ENCODE results near the gene TM7SF3.

TM7SF3 gene

DNA sequence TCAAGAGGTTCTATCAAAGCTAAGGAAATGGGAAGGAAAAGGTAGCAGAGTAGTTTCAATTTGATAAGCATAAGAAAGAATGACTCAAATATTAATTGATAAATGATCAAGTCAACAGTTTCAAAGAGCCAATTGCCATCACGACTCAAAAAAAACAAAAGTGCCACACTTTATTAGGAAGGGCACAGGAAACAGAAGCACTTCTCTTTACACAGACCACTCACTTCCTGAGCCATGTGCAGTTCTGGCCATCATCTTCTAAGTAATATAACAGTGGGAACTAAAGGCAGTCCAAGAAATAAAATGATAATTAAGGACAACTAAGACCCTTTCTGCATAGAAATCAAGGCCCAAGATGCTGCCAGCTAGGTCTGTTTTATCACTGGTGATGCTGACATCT is 13.2 kb downstream of the TM7SF3 start:
- no peak for ATAC-seq
- TF ChIP-seq TCF4 (CRISPR knock-in tag; IDR thresholded peaks at IDR 0.05; ENCODE audit: borderline replicate concordance) (no peak), GLIS3 (CRISPR knock-in tag; IDR thresholded peaks at IDR 0.05) (no peak), PPARA (CRISPR knock-in tag; IDR thresholded peaks at IDR 0.05; ENCODE audit: borderline replicate concordance) (no peak), ZNF8 (CRISPR knock-in tag; IDR thresholded peaks at IDR 0.05) (no peak), ARNTL (CRISPR knock-in tag; IDR thresholded peaks at IDR 0.05; ENCODE audit: borderline replicate concordance, low read depth) (no peak), BACH2 (CRISPR knock-in tag; IDR thresholded peaks at IDR 0.05; ENCODE audit: borderline replicate concordance) (no peak), ZNF70 (CRISPR knock-in tag; IDR thresholded peaks at IDR 0.05) (no peak)

DNA sequence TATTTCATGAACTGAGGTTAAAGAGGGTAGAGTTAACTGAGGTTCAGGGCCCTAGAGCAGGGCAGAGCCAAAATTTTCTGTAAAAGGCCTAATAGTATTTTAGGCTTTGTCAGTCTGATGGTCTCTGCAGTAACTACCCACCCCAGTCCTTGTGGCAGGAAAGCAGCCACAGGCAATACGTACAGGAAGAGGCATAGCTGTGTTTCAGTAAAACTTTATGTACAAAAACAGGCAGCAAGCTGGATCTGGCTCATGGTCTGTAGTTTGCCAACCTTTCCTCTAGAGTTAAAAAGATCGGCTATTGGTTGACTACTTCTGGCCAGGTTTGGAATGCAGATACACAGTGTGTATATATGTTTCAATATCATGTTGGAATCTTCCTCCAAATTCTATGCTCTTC is 17.2 kb downstream of the TM7SF3 start:
- ATAC-seq: no peak
- no peak for TF ChIP-seq TOX (CRISPR knock-in tag; IDR thresholded peaks at IDR 0.05; ENCODE audit: borderline replicate concordance)
- no peak for TF ChIP-seq ZNF565 (CRISPR knock-in tag; conservative IDR thresholded peaks at IDR 0.05; ENCODE audit: low read depth)
- no peak for TF ChIP-seq RARB (CRISPR knock-in tag; IDR thresholded peaks at IDR 0.05)
- no peak for TF ChIP-seq ZFP30 (CRISPR knock-in tag; IDR thresholded peaks at IDR 0.05)
- TF ChIP-seq BACH2 (CRISPR knock-in tag; IDR thresholded peaks at IDR 0.05; ENCODE audit: borderline replicate concordance): no peak
- no peak for TF ChIP-seq ZNF8 (CRISPR knock-in tag; IDR thresholded peaks at IDR 0.05)
- TF ChIP-seq, protein P1, sequence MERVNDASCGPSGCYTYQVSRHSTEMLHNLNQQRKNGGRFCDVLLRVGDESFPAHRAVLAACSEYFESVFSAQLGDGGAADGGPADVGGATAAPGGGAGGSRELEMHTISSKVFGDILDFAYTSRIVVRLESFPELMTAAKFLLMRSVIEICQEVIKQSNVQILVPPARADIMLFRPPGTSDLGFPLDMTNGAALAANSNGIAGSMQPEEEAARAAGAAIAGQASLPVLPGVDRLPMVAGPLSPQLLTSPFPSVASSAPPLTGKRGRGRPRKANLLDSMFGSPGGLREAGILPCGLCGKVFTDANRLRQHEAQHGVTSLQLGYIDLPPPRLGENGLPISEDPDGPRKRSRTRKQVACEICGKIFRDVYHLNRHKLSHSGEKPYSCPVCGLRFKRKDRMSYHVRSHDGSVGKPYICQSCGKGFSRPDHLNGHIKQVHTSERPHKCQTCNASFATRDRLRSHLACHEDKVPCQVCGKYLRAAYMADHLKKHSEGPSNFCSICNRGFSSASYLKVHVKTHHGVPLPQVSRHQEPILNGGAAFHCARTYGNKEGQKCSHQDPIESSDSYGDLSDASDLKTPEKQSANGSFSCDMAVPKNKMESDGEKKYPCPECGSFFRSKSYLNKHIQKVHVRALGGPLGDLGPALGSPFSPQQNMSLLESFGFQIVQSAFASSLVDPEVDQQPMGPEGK (CRISPR knock-in tag; IDR thresholded peaks at IDR 0.05; ENCODE audit: borderline replicate concordance): no peak

DNA sequence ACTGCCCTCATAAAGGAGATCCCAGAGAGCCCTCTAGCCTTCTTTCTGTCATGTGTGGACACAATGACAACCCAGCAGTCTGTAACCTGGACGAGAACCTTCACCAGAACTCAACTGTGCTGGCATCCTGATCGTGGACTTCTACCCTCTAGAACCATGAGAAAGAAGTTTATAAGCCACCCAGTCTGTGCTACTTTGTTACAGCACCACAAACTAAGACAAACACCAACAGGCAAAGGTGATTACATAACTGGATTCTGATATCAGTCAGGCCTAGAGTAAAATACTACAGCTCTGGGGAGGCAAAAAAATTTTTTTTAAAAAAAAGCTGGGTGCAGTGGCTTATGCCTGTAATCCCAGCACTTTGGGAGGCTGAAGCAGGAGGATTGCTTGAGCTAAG is 18.5 kb downstream of the TM7SF3 start:
- ATAC-seq: no peak
- TF ChIP-seq TCF4 (CRISPR knock-in tag; IDR thresholded peaks at IDR 0.05; ENCODE audit: borderline replicate concordance) (no peak), RARB (CRISPR knock-in tag; IDR thresholded peaks at IDR 0.05) (no peak), ARNTL (CRISPR knock-in tag; IDR thresholded peaks at IDR 0.05; ENCODE audit: borderline replicate concordance, low read depth) (no peak), ZNF8 (CRISPR knock-in tag; IDR thresholded peaks at IDR 0.05) (no peak)

DNA sequence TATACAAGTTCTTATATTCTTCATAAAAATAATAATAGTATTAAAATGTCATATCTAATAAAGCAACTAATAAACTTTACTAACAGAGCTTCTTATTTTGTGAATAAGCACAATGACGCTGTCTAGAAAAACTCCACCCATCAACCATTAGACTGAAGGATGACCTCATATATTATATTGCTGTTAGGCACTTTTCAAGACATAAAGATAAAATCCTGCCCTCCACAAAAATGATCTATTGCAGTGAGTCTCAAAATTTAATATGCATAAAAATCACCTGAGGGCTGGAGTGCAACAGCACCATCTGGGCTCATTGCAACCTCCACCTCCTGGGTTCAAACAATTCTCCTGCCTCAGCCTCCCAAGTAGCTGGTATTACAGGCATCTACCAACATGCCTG is 20.1 kb downstream of the TM7SF3 start:
- no peak for TF ChIP-seq ZFP30 (CRISPR knock-in tag; IDR thresholded peaks at IDR 0.05)
- TF ChIP-seq, protein P2, sequence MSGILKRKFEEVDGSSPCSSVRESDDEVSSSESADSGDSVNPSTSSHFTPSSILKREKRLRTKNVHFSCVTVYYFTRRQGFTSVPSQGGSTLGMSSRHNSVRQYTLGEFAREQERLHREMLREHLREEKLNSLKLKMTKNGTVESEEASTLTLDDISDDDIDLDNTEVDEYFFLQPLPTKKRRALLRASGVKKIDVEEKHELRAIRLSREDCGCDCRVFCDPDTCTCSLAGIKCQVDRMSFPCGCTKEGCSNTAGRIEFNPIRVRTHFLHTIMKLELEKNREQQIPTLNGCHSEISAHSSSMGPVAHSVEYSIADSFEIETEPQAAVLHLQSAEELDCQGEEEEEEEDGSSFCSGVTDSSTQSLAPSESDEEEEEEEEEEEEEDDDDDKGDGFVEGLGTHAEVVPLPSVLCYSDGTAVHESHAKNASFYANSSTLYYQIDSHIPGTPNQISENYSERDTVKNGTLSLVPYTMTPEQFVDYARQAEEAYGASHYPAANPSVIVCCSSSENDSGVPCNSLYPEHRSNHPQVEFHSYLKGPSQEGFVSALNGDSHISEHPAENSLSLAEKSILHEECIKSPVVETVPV (CRISPR knock-in tag; IDR thresholded peaks at IDR 0.05): no peak
- TF ChIP-seq ISL1 (CRISPR knock-in tag; IDR thresholded peaks at IDR 0.05): no peak
- no peak for TF ChIP-seq ZNF565 (CRISPR knock-in tag; conservative IDR thresholded peaks at IDR 0.05; ENCODE audit: low read depth)
- TF ChIP-seq, protein P3, sequence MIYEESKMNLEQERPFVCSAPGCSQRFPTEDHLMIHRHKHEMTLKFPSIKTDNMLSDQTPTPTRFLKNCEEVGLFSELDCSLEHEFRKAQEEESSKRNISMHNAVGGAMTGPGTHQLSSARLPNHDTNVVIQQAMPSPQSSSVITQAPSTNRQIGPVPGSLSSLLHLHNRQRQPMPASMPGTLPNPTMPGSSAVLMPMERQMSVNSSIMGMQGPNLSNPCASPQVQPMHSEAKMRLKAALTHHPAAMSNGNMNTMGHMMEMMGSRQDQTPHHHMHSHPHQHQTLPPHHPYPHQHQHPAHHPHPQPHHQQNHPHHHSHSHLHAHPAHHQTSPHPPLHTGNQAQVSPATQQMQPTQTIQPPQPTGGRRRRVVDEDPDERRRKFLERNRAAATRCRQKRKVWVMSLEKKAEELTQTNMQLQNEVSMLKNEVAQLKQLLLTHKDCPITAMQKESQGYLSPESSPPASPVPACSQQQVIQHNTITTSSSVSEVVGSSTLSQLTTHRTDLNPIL (CRISPR knock-in tag; IDR thresholded peaks at IDR 0.05; ENCODE audit: low read depth): no peak
- no peak for TF ChIP-seq RARB (CRISPR knock-in tag; IDR thresholded peaks at IDR 0.05)
- no peak for TF ChIP-seq ARNTL (CRISPR knock-in tag; IDR thresholded peaks at IDR 0.05; ENCODE audit: borderline replicate concordance, low read depth)
- TF ChIP-seq, protein P4, sequence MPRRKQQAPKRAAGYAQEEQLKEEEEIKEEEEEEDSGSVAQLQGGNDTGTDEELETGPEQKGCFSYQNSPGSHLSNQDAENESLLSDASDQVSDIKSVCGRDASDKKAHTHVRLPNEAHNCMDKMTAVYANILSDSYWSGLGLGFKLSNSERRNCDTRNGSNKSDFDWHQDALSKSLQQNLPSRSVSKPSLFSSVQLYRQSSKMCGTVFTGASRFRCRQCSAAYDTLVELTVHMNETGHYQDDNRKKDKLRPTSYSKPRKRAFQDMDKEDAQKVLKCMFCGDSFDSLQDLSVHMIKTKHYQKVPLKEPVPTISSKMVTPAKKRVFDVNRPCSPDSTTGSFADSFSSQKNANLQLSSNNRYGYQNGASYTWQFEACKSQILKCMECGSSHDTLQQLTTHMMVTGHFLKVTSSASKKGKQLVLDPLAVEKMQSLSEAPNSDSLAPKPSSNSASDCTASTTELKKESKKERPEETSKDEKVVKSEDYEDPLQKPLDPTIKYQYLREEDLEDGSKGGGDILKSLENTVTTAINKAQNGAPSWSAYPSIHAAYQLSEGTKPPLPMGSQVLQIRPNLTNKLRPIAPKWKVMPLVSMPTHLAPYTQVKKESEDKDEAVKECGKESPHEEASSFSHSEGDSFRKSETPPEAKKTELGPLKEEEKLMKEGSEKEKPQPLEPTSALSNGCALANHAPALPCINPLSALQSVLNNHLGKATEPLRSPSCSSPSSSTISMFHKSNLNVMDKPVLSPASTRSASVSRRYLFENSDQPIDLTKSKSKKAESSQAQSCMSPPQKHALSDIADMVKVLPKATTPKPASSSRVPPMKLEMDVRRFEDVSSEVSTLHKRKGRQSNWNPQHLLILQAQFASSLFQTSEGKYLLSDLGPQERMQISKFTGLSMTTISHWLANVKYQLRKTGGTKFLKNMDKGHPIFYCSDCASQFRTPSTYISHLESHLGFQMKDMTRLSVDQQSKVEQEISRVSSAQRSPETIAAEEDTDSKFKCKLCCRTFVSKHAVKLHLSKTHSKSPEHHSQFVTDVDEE (CRISPR knock-in tag; IDR thresholded peaks at IDR 0.05): no peak
- TF ChIP-seq PPARA (CRISPR knock-in tag; IDR thresholded peaks at IDR 0.05; ENCODE audit: borderline replicate concordance): no peak
- TF ChIP-seq ZC3H10 (CRISPR knock-in tag; IDR thresholded peaks at IDR 0.05): no peak
- no peak for TF ChIP-seq TOX (CRISPR knock-in tag; IDR thresholded peaks at IDR 0.05; ENCODE audit: borderline replicate concordance)
- no peak for TF ChIP-seq SNAI2 (CRISPR knock-in tag; IDR thresholded peaks at IDR 0.05)
- TF ChIP-seq, protein P1 (CRISPR knock-in tag; IDR thresholded peaks at IDR 0.05; ENCODE audit: borderline replicate concordance): no peak
- TF ChIP-seq BACH2 (CRISPR knock-in tag; IDR thresholded peaks at IDR 0.05; ENCODE audit: borderline replicate concordance): no peak
- no peak for TF ChIP-seq ZFP3 (CRISPR knock-in tag; IDR thresholded peaks at IDR 0.05)
- ATAC-seq: no peak
